ENCODE results near the gene EXOSC7. TPM values are rescaled to one million over a fixed set of nuclear protein-coding genes. Genes with fewer than 3 reads are reported as not detected.

EXOSC7 gene
- total and polyA plus RNA-seq, 9 of the 15 experiments (the other 6 are each of a cell fraction or from before 2014, with no cell fraction given) = 88.5 to 237 (median 112) TPM

GRCh38 chr3:45023675-45024074 lies 47.6 kb downstream of the EXOSC7 start:
- POLR2A ChIA-PET = no interaction called here
- in situ Hi-C loops (cut with MboI) = no loop called here
- TF ChIP-seq ZNF75A (CRISPR knock-in tag; IDR thresholded peaks at IDR 0.05) = no peak
- no peak for TF ChIP-seq BCOR (IDR thresholded peaks at IDR 0.05)
- TF ChIP-seq POLR2H (tag; IDR thresholded peaks at IDR 0.05; ENCODE audit: low read depth) = no peak
- 0 out of 2 replicates have a peak, but pooled peaks have one; percentile 42 for TF ChIP-seq POLR2AphosphoS5 (IDR thresholded peaks at IDR 0.05; ENCODE audit: control insufficient read depth, insufficient read depth, low read depth, low read length)
- TF ChIP-seq NCOR1 (IDR thresholded peaks at IDR 0.05) = peak; percentile 61; the same call in 1 of the 2 replicates
- TF ChIP-seq TEAD4 (IDR thresholded peaks at IDR 0.05; ENCODE audit: low read length) = peak; percentile 69
- TF ChIP-seq TEAD4 (CRISPR knock-in tag; IDR thresholded peaks at IDR 0.05; ENCODE audit: borderline replicate concordance) = no peak
- TF ChIP-seq TAL1 (IDR thresholded peaks at IDR 0.05) = peak; percentile 70; the same call in 1 of the 2 replicates
- TF ChIP-seq PRDM10 (IDR thresholded peaks at IDR 0.05; ENCODE audit: partially characterized antibody) = peak; percentile 12
- TF ChIP-seq ZFPM2 (CRISPR knock-in tag; IDR thresholded peaks at IDR 0.05) = no peak
- peak; percentile 28; the same call in 1 of the 2 replicates for TF ChIP-seq VEZF1 (CRISPR knock-in tag; IDR thresholded peaks at IDR 0.05)

More at GRCh38 chr3:45023675-45024074, 47.6 kb downstream of the EXOSC7 start:
- H2AFZ ChIP-seq (ENCODE audit: low read depth, low read length) = no peak overlapping the region
- no peaks in the 10 kb centered on the region for H3K36me3 ChIP-seq (ENCODE audit: control insufficient read depth, insufficient read depth, low read length)
- 21% methylated on average over 3 of the region's 3 CpGs for WGBS (ENCODE audit: insufficient coverage, low coverage, missing lambda C conversion rate)
- FAIRE-seq (no peak), DNase-seq (ENCODE audit: extremely low read depth in 1 of 4, low spot score in 3 of 4) (peak in 1 of 4 experiments; percentile 44), ATAC-seq (no peak)
- 0 out of 2 replicates have a peak, but pooled peaks cover 5% of the 10 kb centered on the region for H4K20me1 ChIP-seq (replicated peaks; ENCODE audit: control insufficient read depth, insufficient read depth, low read length)
- CTCF ChIA-PET (ENCODE audit: low intra/inter-chr PET ratio) = no interaction called here
- H3K79me2 ChIP-seq (ENCODE audit: control insufficient read depth, insufficient read depth, low read length) = no peaks in the 10 kb centered on the region
- H3K4me1 ChIP-seq (replicated peaks in 1 of 2; ENCODE audit: control insufficient read depth in 2 of 2, insufficient read depth in 2 of 2, low read length in 2 of 2) = peaks cover 4 to 9% of the 10 kb centered on the region in 2 experiments; a peak in 3 of 5 replicates
- no TSS peak for BruUV-seq (replicated peaks)
- no peak overlapping the region for H3K9ac ChIP-seq (ENCODE audit: insufficient read depth in 1 of 2, low read depth in 2 of 2, low read length in 2 of 2)
- peaks cover 0 to 5% of the 10 kb centered on the region in 2 experiments; a peak in 2 of 5 replicates for H3K27me3 ChIP-seq (ENCODE audit: control insufficient read depth in 2 of 2, insufficient read depth in 2 of 2, low read length in 2 of 2)
- no peaks in the 10 kb centered on the region for H3K9me1 ChIP-seq (ENCODE audit: control insufficient read depth, insufficient read depth, low read length)
- H3K27ac ChIP-seq (ENCODE audit: extremely low read depth, low read depth, low read length) = no peak overlapping the region
- no peaks in the 10 kb centered on the region for H3K9me3 ChIP-seq (replicated peaks; ENCODE audit: control insufficient read depth, insufficient read depth, low read depth, low read length)
- intact Hi-C loops (cut with micrococcal nuclease) = loop anchor here (5.0 kb wide), 1 partner anchor 106 kb away; no protein-coding TSS in a partner anchor
- H3K4me3 ChIP-seq = no peak overlapping the region
- no peak overlapping the region for H3K4me2 ChIP-seq (ENCODE audit: insufficient read depth, low read length)

Measured in K562 (cell line).